HUES64 (cell line): ENCODE results near the gene PLEKHB2.
"Not testable (repeated sequence)": the region's sequence is repeated elsewhere in the genome, so short reads cannot be mapped to it uniquely, and the experiment has no call there.

Source experiments
- H3K27ac ChIP-seq: 2 replicates; pipeline ENCODE4 v1.7.0; 2013; ENCODE audit warnings: low read depth, low read length, inconsistent platforms
- H3K27me3 ChIP-seq: 2 replicates; pipeline ENCODE4 v1.6.1; 2013; ENCODE audit warnings: mild to moderate bottlenecking, low read length; ENCODE audit not compliant: insufficient read depth
- H3K36me3 ChIP-seq: 2 replicates; pipeline ENCODE4 v1.6.1; 2013; ENCODE audit warnings: mild to moderate bottlenecking, low read length; ENCODE audit not compliant: insufficient read depth
- H3K4me1 ChIP-seq: 2 replicates; pipeline ENCODE4 v1.6.1; 2013; ENCODE audit warnings: mild to moderate bottlenecking, low read length, moderate library complexity; ENCODE audit not compliant: insufficient read depth
- H3K4me3 ChIP-seq: 2 replicates; pipeline ENCODE4 v1.5.1; 2013; ENCODE audit warnings: mild to moderate bottlenecking, low read length, moderate library complexity
- H3K9ac ChIP-seq: 2 replicates; pipeline ENCODE4 v1.6.1; 2013; ENCODE audit warnings: mild to moderate bottlenecking, low read depth, low read length
- H3K9me3 ChIP-seq: 2 replicates; pipeline ENCODE4 v1.6.1; 2013; ENCODE audit warnings: low read depth, low read length; ENCODE audit not compliant: insufficient read depth
- WGBS: fragments of 150-250, 120-280 bp; methylation state at CpG from one replicate; pipeline ENCODE4 v1.1.7; 2013; ENCODE audit warnings: missing lambda C conversion rate; 5-methylcytosine and 5-hydroxymethylcytosine counted together

Gene PLEKHB2

DNA sequence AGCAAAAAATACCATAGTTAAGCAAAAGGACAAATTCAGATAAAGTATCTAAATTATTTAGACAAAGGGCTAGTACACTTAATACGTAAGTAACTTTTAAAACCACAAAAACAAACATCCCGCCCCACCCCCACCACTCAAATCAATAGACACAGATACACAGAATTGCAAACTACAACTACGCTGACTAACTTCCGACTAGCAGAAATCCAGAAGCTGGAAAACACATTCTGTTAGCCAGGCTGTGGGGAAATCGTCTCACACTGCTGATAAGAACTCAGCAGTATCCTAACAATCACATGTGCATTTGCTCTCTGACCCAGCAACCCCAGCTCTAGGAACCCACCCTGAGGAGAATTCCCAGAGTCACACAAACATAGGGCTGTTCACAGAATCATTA, 28.4 kb upstream of the PLEKHB2 start:
- H3K27me3 ChIP-seq, result no peaks in the 10 kb centered on the region
- no peak overlapping the region for H3K4me3 ChIP-seq
- H3K9ac ChIP-seq, result no peak overlapping the region
- peaks cover 89% of the 10 kb centered on the region for H3K36me3 ChIP-seq
- no peaks in the 10 kb centered on the region for H3K9me3 ChIP-seq
- WGBS, result 87% methylated on average over 5 of the region's 5 CpGs
- no peaks in the 10 kb centered on the region; the same call in 1 of the 2 replicates for H3K4me1 ChIP-seq
- H3K27ac ChIP-seq, result no peak overlapping the region

DNA sequence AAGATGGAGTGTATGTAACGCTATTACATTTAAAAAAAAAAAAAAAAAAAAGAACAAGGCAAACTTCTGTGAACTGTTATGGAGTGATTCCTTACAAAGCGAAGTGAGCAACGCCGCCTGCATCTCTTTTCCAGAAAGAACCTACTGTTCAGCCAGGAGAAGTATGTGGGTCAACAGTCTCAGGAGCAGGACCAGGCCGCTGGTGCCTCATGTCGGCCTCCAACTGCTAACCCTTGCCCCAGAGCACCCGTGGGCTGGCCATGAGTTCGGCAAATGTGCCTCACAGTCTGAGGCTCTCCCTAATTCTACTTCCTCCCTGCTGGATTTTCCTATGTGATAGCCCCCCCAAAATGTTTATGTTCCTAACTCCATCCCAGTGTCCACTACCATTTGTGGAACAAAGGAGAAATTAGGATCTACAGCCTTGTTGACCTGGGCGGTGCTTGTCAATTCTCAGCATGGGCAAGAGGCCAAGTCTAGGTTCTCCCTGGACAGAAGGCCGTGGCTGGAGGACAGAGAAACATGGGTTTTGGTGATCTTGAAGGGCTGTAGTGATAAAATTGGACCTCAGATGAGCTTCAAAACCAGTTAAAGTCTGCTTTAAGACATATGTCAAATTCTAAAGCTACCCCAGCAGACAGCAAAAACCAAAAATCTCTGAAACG, 27.8 kb upstream of the PLEKHB2 start:
- Histone ChIP-seq H3K27ac (no peak overlapping the region), H3K9ac (no peak overlapping the region), H3K27me3 (no peaks in the 10 kb centered on the region), H3K9me3 (no peaks in the 10 kb centered on the region), H3K4me1 (no peaks in the 10 kb centered on the region; the same call in 1 of the 2 replicates), H3K4me3 (no peak overlapping the region), H3K36me3 (peaks cover 91% of the 10 kb centered on the region)
- WGBS, result 94% methylated on average over 11 of the region's 11 CpGs

DNA sequence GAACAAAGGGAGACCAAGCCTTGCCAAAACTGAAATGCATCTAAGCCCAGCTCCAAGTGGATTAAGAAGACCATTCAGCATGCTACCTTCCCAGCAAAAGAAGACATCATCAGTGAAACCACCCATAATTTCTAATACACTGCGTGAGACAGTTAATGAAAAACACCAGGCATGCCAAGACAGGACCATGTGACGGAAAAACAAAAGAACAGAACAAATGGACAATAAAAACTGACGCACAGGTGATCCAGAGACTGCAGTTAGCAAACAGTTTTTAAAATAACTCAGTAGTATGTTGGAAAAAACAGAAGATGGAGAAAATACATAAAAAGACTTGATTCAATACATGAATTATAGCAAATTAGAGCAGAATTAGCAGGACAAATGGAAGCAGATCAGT, 27.2 kb upstream of the PLEKHB2 start:
- 96% methylated on average over 3 of the region's 3 CpGs for WGBS
- H3K36me3 ChIP-seq, result peaks cover 90% of the 10 kb centered on the region

DNA sequence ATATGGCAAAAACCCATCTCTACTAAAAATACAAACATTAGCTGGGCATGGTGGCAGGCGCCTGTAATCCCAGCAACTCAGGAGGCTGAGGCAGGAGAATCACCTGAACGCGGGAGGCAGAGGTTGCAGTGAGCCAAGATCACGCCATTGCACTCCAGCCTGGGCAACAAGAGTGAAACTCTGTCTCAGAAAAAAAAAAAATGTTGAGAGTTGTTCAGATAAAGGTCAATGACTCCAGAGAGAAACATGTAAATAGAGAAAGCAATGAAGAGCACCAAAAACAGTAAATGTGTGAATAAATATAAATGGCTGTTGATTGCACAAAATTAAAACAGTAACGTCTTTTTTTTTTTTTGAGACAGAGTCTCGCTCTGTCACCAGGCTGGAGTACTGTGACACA, 25.2 kb upstream of the PLEKHB2 start:
- H3K36me3 ChIP-seq, result peaks cover 85% of the 10 kb centered on the region

More for the DNA sequence above, 27.2 kb upstream of the PLEKHB2 start:
- Histone ChIP-seq H3K27me3 (no peaks in the 10 kb centered on the region), H3K9me3 (no peaks in the 10 kb centered on the region), H3K9ac (no peak overlapping the region), H3K4me3 (no peak overlapping the region), H3K4me1 (no peaks in the 10 kb centered on the region; the same call in 1 of the 2 replicates), H3K27ac (no peak overlapping the region)

DNA sequence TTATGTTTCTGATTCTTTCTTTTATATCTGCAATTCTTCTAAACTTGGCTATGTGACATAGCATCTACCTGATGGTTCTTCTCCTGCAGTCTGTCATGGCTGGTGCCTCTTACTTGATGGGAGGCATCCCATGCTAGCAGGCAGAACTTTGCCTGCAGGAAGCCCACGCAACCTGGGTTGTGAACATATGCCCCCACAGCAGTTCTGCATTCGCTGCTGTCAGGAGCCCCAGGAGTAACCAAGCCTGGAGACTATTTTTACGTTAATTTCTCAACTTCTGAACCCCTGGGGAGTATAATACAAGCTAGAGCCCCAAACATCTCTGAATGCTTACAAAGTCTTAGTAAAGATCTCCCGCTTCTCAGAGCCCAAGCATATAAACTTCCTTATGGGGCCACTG, 23.9 kb upstream of the PLEKHB2 start:
- Histone ChIP-seq H3K9me3 (no peaks in the 10 kb centered on the region), H3K27ac (no peak overlapping the region), H3K9ac (no peak overlapping the region), H3K36me3 (peaks cover 88% of the 10 kb centered on the region), H3K27me3 (no peaks in the 10 kb centered on the region), H3K4me3 (no peak overlapping the region), H3K4me1 (no peaks in the 10 kb centered on the region; the same call in 1 of the 2 replicates)
- WGBS, result 85% methylated on average over 4 of the region's 4 CpGs

More for the DNA sequence above, 25.2 kb upstream of the PLEKHB2 start:
- not testable (repeated sequence) for H3K9ac ChIP-seq, H3K9me3 ChIP-seq, H3K4me1 ChIP-seq, H3K27me3 ChIP-seq, H3K4me3 ChIP-seq, H3K27ac ChIP-seq
- 94% methylated on average over 6 of the region's 6 CpGs for WGBS

DNA sequence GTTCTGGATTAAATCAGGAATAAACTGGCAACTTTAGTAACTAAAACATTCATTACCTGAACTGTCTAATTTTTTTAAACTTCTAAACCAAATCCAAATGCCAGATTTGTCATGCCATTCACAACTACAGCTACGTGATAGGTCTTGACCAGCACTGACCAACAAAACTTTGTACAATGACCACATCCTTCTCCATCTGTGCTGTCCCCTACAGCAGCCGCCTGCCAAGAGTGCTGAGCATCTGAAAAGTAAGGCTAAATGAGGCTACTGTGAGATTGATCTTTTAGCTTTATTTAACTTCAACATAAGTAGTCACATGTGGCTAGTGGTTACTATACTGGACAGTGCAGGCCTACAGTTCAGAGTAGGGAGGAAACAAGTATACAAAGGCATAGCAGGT, 19.5 kb upstream of the PLEKHB2 start:
- H3K36me3 ChIP-seq, result peaks cover 82% of the 10 kb centered on the region
- no peaks in the 10 kb centered on the region for H3K9me3 ChIP-seq
- no peaks in the 10 kb centered on the region for H3K27me3 ChIP-seq
- no peaks in the 10 kb centered on the region; the same call in 1 of the 2 replicates for H3K4me1 ChIP-seq
- H3K27ac ChIP-seq, result no peak overlapping the region
- no peak overlapping the region for H3K4me3 ChIP-seq
- H3K9ac ChIP-seq, result no peak overlapping the region
- 96% methylated on average over 2 of the region's 2 CpGs for WGBS

DNA sequence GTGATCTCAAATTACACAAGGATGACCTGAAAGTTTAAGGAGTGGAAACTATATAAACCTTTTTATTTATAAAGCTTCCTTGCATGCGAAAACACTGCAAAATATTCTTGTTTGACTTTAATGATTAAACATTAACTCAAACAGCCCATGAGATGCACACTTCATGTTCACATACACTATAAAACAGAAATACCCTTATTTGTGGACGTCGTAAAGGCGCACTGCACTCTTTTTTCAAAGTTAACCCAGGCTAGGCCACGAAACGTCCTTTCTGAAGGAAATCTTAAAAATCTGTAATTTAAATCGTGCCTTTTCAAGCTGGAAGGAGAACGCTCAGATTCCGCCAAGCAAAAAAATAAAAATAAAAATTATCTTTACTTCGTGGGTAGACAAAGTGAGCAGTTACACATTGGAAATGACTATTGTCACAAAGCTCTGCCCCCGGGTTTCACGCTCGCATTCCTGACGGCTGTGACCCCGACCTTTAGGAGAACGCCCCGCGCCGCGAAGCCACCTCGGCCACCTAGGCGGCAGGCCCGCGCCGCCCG, 12.6 kb upstream of the PLEKHB2 start:
- peaks cover 33% of the 10 kb centered on the region for H3K36me3 ChIP-seq

DNA sequence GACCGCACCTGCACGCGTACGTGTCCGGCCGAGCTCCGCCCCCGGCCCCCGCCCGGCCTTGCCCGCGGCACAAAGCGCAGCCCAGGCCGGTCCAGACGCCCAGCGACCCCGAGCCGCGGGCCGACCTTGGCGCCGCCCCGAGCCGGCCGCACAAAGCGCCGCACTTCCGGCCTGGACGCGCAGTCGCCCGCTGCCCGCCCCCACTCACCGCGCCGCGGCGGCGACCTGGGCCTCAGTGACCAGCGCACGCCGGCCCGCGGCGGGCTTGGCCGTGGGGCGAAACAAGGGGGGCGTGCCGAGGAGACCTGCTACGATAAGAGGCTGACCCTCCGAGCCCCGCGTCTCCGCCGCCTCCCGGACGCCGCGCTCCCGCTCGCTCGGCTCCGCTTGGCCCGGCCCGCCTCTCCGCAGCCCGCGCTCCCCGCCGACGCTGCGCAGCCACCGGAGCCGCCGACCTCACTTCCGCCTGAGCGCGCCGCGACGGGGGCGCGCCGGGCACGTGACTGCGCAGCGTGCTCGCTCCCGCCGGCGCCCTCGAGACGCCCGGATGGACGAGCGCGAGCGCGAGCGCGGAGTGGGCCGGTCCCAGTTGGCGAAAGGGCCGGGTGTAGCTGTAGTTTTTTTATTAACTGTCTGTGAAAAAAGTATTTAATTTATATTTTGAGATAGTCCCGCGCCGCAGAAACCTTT, 12.0 kb upstream of the PLEKHB2 start, which contains the start of gene FAM168B:
Gene FAM168B (minus strand): TSS at position 455 of the 690 bp plus-strand sequence. CDS start 10,814 bp downstream, outside the sequence.
- Histone ChIP-seq H3K36me3 (peaks cover 27% of the 10 kb centered on the region), H3K4me1 (no peaks in the 10 kb centered on the region), H3K4me3 (peak within 1 kb of the TSS; percentile 91), H3K9ac (peak within 1 kb of the TSS; percentile 100), H3K27ac (peak within 1 kb of the TSS; percentile 100), H3K9me3 (no peaks in the 10 kb centered on the region), H3K27me3 (no peaks in the 10 kb centered on the region)
- under 1% methylated on average over 107 of the region's 107 CpGs for WGBS

More for the DNA sequence above, 12.6 kb upstream of the PLEKHB2 start:
- no peaks in the 10 kb centered on the region for H3K27me3 ChIP-seq
- H3K9ac ChIP-seq, result peak overlapping the region; percentile 100
- no peaks in the 10 kb centered on the region for H3K9me3 ChIP-seq
- peak overlapping the region; percentile 100 for H3K27ac ChIP-seq
- H3K4me1 ChIP-seq, result no peaks in the 10 kb centered on the region
- 4% methylated on average over 24 of the region's 26 CpGs for WGBS
- peak overlapping the region; percentile 91 for H3K4me3 ChIP-seq

DNA sequence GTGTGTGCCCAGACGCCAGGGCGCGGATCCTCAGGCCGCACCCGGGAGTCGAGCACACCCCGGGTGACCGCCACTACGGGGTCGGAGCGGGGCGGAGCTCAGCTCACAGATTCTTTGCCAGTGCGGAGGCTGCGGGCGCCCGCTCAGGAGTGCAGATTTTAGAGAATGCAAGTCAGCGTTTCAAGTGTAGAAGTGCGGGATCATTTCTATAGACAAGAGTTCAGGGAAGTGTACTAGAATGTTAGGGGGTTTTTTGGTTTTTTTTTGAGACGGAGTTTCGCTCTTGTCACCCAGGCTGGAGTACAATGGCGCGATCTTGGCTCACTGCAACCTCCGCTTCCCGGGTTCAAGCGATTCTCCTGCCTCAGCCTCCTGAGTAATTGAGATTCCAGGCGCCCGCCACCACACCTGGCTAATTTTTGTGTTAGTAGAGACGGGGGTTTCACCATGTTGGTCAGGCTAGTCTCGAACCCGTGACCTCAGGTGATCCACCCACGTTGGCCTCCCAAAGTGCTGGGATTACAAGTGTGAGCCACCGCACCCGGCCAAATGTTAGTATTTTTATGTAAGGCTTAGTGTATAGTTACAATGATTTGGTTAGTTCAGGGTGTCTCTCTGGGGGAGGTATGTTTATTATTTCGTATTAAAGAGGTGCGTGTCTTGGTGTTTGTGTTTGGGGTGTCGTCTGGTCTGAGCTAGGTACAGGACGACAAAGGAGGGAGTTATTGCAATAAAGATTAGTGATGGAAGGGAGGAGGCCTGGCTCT, 11.3 kb upstream of the PLEKHB2 start:
- no peaks in the 10 kb centered on the region for H3K9me3 ChIP-seq
- H3K9ac ChIP-seq, result peak overlapping the region; percentile 100
- WGBS, result 15% methylated on average over 37 of the region's 37 CpGs
- peak overlapping the region; percentile 91 for H3K4me3 ChIP-seq
- H3K36me3 ChIP-seq, result peaks cover 20% of the 10 kb centered on the region
- H3K27ac ChIP-seq, result peak overlapping the region; percentile 100
- no peaks in the 10 kb centered on the region for H3K4me1 ChIP-seq
- no peaks in the 10 kb centered on the region for H3K27me3 ChIP-seq

DNA sequence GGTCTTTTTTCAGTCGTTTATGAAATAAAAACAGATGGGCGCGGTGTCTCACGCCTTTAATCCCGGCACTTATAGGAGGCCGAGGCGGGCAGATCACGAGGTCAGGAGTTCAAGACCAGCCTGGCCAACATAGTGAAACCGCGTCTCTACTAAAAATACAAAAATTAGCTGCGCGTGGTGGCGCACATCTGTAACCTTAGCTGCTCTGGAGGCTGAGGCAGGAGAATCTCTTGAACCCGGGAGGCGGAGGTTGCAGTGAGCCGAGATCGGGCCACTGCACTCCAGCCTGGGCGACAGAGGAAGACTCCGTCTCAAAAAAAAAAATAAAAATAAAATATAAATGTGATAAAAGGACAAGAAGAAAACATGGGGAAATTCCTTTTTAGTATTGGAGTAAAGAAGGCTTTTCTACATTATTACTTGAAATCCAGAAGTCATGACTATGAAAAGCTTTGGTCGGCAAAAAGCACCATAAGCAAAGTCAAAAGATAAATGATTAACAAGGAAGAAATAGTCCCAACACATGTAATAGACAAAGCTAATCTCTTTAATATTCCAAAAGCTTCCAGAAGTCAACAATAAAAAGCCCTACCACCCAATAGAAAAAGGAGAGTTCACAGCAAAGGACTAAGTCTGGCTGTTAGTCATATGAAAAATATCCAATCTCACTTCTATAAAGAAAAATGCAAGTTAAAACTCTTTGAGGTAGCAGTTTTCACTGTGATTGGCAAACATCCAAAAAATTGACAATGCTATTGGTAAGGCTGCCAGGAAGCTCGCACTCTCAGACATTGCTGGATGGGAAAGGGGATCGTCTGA, 10.5 kb upstream of the PLEKHB2 start:
- peak overlapping the region; percentile 100; the same call in 1 of the 2 replicates for H3K9ac ChIP-seq
- no peaks in the 10 kb centered on the region for H3K4me1 ChIP-seq
- no peaks in the 10 kb centered on the region for H3K9me3 ChIP-seq

More for the DNA sequence above, 10.5 kb upstream of the PLEKHB2 start:
- WGBS, result 94% methylated on average over 20 of the region's 22 CpGs
- H3K4me3 ChIP-seq, result peak overlapping the region; percentile 91
- peaks cover 14% of the 10 kb centered on the region for H3K36me3 ChIP-seq
- no peak overlapping the region for H3K27ac ChIP-seq
- H3K27me3 ChIP-seq, result no peaks in the 10 kb centered on the region
